ENCODE results near the gene TCERG1L.
"Not testable (repeated sequence)": the region's sequence is repeated elsewhere in the genome, so short reads cannot be mapped to it uniquely, and the experiment has no call there.

TCERG1L gene

DNA sequence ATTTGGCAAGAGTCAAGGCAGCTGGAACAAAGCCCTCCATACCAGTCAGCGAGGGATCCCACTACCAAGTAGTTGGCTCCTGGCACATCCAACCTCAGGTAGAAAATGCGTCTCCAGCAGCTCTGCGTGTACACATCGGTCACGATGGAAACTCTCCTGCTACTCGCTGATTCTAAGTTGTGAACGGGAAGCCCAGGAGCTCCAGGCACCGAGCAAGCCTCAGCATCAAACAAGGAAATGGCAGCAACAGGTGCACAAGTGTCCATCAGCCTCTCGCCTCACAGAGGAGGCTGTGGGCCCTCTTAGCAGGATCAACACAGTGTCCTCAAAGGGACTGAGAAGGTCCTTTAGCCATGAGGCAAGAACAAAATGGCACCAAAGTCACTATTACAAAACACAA lies 127.0 kb downstream of the TCERG1L start:
- no peak for DNase-seq (ENCODE audit: low read depth)

DNA sequence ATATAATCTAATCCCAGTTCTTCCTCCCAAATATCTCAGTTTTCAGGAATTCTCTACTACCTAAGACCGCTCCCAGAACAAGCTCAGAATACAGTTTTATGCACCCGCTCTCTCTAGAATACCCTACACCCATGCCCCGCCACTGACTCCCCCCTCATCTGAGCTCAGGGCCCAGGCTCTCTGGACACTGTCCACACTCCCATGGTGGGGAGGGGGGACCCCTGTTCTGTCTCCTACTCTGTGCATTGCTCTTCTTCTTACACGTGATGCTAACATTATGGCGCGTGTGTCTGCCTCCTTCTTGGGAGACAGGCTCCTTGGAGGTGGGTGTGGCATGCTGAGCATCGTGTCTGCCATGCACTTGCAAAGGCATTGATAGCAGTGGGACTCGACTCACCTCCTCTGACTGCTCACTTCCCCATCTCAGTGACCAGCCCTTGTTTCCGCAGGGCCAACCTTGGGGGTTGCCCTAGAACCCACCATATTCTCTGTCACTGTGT lies 127.9 kb downstream of the TCERG1L start:
- DNase-seq (ENCODE audit: low read depth), result no peak

- no peak for DNase-seq (ENCODE audit: low read depth)
Observed at GRCh38 chr10:131181456-131181855, 130.1 kb downstream of the TCERG1L start.

GRCh38 chr10:131180740-131181415 lies 130.6 kb downstream of the TCERG1L start:
- DNase-seq (ENCODE audit: low read depth), result no peak

DNA sequence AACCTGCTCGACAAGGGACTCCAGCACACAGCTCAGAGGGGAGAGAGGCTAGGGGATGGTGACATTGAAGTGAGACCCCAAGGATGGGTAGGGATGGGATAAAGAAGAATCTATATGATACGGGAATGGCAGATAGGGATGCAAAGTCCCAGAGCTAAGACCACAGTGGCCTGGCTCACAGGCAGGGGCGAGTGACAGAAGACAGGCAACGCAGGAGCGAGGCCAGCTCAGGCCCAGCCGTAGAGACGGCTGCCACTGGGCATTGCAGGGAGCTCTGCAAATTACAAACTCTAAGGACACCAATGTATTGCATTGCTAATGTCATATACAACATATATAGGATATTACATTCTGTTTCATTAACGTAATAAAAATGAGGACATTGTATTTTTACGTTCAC lies 131.4 kb downstream of the TCERG1L start:
- no peak for DNase-seq (ENCODE audit: low read depth)

DNA sequence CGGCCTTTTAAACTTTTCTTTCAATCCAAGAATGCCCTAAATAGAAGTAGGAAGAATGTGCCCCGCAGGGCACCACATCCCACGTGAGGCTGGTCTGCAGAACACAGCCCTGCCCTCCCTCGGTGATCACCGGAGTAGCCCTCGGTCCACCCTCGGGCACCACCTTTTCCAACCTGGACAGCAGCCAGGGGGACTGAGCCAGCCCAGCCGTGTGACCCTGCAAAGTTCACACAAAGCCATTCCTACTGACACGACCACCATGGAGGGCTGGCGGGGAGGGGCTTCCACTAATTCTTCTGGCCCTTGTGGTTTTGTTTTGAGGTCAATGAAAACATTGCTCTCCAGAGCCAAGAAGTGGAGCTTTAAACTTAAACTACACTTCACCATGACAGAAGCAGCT lies 132.2 kb downstream of the TCERG1L start:
- no peak for DNase-seq (ENCODE audit: low read depth)

GRCh38 chr10:131178521-131179331 lies 132.8 kb downstream of the TCERG1L start:
- DNase-seq (ENCODE audit: low read depth), result no peak

GRCh38 chr10:131177431-131178327 lies 133.8 kb downstream of the TCERG1L start:
- DNase-seq (ENCODE audit: low read depth), result no peak

GRCh38 chr10:131176907-131177306 lies 134.6 kb downstream of the TCERG1L start:
- no peak for DNase-seq (ENCODE audit: low read depth)

GRCh38 chr10:131176324-131176723 lies 135.2 kb downstream of the TCERG1L start:
- not testable (repeated sequence) for DNase-seq (ENCODE audit: low read depth)

DNA sequence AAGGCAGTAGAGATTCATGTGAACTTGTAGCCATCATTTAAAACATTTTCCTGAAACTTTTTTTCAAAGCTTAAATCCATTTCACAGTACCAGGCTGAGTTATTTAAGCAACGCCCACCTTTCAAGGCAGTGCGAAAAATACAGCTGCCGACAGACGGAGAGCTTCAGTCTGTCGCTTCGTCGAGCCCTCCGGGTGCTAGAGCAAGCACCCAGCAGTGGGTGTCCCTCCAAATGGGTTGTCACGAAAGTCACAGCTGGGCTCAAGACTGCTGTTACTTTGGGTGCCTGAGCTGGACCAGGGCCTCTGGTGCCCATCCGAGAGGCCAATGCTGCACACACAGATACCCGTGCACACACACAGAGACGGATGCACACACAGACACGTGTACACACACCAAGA lies 135.6 kb downstream of the TCERG1L start:
- DNase-seq (ENCODE audit: low read depth), result no peak

DNA sequence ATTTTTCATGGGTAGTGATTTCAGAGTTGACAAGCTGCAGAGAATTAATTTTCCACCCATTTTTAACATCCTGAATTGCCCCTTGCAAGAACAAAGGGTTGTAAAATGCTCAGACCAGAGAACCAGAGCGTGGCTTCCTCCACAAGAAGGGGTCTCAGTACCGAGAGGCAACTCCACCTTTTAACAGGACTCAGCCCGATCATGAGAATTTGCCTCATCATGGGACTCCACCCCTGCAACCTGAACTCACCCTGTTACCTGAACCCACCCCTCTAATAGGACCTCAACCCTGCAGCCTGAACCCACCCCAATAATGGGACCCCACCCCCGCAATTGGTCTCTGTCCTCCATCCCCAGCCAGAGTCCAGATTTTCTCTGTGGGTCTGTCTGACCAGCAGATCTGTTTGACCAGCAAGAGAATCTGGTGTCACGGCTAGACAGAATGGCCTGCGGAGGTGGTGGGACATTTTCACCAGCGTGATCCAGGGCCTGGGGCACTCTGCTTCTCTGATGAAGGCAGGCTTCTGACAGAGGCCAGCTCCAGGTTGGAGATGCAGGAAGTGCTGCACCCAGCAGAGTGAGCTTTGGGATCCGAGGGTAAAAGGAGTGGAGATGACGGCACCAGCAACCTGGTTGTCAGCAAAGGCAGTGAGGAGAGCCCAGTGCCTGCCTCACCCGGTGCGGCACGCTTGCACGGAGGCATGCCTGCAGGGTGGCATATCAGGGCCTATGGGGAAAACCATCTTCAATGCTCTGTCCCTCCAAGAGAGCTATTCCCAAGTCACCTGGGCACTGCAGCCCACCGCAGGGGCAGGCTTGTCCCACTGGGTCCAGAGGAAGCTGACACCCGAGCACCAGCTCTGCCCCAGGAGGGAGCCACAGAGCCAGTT lies 136.6 kb downstream of the TCERG1L start:
- DNase-seq (ENCODE audit: low read depth), result no peak

DNA sequence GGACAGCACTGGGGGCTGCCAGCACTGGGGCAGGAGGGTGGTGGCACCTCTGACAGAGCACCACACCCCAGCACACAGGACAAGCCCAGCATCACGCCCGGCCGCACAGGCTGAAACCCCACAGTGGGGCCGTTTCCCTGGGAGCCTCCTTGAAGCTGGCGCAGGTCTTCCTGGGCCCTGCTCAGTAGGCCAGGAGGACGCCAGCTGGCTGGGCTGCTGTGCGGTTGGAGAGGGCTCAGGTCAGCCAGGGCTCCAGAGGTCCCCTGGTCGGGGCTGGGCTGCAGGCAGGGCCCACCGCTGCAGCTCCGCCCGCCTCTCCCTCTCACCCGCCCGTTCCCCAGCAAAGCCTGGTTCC lies 137.3 kb downstream of the TCERG1L start:
- DNase-seq (ENCODE audit: low read depth), result no peak

DNA sequence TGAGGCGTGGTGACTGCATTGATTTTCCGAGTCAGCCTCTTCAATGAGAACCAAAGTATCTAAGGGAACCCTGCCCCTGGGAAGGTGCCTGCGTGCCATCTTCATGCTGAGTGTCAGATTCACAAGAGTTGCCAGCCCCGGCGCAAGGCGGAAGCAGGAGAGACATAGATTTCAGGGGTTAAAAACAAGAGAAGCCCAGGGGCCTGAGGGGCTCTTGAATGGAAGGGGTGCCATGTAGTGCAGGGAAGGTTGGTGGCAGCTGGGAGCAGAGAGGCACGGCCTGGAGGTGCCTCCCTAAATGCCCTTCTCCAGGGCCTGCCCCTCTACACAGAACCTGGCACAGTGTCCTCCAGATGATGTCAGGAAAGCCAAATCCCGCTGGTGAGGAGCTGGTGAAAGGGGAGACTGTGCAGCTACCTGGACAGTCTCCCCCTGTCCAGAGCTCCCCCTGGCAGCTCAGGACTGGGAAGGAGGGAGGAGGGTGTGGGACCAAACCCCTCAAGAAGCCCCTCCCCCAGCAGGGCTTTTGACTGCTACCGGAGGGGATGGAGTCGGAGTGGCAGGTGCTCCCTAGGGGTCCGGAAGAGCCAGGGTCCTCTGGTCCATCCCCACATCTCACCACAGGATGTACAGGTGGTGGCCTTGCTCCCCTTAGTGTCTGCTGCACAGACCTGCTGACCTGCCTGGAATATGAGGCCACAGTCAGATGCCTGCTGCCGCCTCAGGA lies 137.9 kb downstream of the TCERG1L start:
- DNase-seq (ENCODE audit: low read depth), result no peak

- no peak for DNase-seq (ENCODE audit: low read depth)
Observed at GRCh38 chr10:131172433-131172832, 139.1 kb downstream of the TCERG1L start.

DNA sequence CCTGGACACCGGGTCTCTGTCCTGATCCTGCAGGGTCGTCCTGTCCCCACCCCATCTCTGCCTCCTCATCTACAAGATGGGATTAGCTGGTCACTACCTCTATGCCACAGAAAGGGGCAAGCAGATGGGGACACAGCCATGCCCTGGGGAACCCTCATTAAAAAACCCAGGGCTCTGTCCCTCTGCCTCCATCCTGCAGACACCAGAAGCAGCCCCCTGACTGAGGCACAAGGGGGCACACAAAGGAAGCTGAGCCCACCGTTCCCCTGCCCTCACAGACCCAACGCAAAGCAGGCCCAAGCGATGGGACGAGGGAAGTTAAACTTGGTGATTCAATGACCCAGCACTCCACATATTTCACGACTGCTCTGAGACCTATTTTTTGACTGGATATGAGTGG lies 142.4 kb downstream of the TCERG1L start:
- no peak for DNase-seq (ENCODE audit: low read depth)

DNA sequence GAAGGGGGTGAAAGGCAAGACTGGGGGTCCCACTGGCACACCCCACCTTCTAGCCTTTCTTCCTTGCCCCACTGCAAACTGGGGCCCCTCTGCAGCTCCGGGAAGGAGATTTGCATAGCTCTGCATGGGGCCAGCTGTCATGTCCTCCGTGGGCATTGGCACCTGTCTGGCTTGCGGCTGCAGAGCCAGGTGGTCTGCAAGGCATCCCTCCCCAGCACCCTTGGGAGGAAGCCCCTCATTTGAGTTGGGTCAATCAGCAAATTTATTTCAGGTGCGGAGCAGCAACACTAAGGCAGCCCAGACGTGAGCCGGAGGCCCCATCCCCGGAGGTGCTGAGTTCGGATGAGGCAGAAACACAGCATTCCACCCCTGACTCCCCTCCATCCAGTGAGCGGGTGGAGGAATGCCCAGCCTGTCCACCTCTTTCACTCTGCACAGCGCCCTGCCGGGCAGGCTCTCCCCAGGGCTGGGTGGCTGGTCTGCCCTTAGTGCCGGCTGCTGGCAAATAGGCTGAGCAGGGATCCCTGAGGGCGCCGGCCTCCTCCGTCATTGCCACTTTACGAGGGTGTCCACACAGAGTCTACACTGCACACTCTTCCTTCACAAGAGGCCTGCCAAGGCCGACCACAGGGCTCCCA lies 143.2 kb downstream of the TCERG1L start:
- DNase-seq (ENCODE audit: low read depth), result no peak

- DNase-seq (ENCODE audit: low read depth), result no peak
Observed at GRCh38 chr10:131167036-131167860, 144.3 kb downstream of the TCERG1L start.

GRCh38 chr10:131166486-131166885 lies 145.0 kb downstream of the TCERG1L start:
- DNase-seq (ENCODE audit: low read depth), result no peak

Data from stimulated activated CD8-positive, alpha-beta memory T cell treated with anti-CD3 and anti-CD28 coated beads, Interleukin-15, amount 100 ng/mL, for 24 hours (primary cell).